ENCODE results near the gene ENPP3.
"Not testable (repeated sequence)": the region's sequence is repeated elsewhere in the genome, so short reads cannot be mapped to it uniquely, and the experiment has no call there.

- TF ChIP-seq EZH2phosphoT487 (IDR thresholded peaks at IDR 0.05; ENCODE audit: borderline replicate concordance, low read depth, low read length); CTCF (conservative IDR thresholded peaks at IDR 0.05; ENCODE audit: low read length): not testable (repeated sequence)
Measured at GRCh38 chr6:131703905-131704304, 66.8 kb downstream of the ENPP3 start.

Data from OCI-LY7 (cell line).